DND-41 (cell line): ENCODE results near the gene WNT9A.

Experiments
- EZH2 ChIP-seq: IDR thresholded peaks from 3 replicates; pipeline ENCODE4 v1.6.1; 2012; ENCODE audit warnings: borderline replicate concordance, low read depth, mild to moderate bottlenecking, moderate library complexity, low read length, inconsistent platforms; ENCODE audit not compliant: severe bottlenecking
- TF ChIP-seq, protein P1 (sequence below): IDR thresholded peaks from 2 replicates; pipeline ENCODE4 v1.5.1; 2012; ENCODE audit warnings: borderline replicate concordance, low read length, moderate library complexity, mild to moderate bottlenecking; ENCODE audit not compliant: poor library complexity, severe bottlenecking; ENCODE audit errors: extremely low read depth

GRCh38 chr1:227898502-227899140 lies 49.1 kb downstream of the WNT9A start:
- TF ChIP-seq, protein P1, sequence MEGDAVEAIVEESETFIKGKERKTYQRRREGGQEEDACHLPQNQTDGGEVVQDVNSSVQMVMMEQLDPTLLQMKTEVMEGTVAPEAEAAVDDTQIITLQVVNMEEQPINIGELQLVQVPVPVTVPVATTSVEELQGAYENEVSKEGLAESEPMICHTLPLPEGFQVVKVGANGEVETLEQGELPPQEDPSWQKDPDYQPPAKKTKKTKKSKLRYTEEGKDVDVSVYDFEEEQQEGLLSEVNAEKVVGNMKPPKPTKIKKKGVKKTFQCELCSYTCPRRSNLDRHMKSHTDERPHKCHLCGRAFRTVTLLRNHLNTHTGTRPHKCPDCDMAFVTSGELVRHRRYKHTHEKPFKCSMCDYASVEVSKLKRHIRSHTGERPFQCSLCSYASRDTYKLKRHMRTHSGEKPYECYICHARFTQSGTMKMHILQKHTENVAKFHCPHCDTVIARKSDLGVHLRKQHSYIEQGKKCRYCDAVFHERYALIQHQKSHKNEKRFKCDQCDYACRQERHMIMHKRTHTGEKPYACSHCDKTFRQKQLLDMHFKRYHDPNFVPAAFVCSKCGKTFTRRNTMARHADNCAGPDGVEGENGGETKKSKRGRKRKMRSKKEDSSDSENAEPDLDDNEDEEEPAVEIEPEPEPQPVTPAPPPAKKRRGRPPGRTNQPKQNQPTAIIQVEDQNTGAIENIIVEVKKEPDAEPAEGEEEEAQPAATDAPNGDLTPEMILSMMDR: no peak
- TF ChIP-seq EZH2: no peak
